IPS-15b (cell line): ENCODE data around the gene NUP210.
A peak's percentile ranks its signal among the peaks of the same experiment; 100 is the strongest.

Source experiments
- H3K27me3 ChIP-seq: one replicate; pipeline ENCODE4 v1.6.1; 2013; ENCODE audit warnings: low read length; ENCODE audit not compliant: control insufficient read depth, insufficient read depth
- H3K36me3 ChIP-seq: one replicate; pipeline ENCODE4 v1.6.1; 2013; ENCODE audit warnings: low read length; ENCODE audit not compliant: control insufficient read depth, insufficient read depth
- H3K4me1 ChIP-seq: one replicate; pipeline ENCODE4 v1.6.1; 2013; ENCODE audit warnings: mild to moderate bottlenecking, low read length; ENCODE audit not compliant: control insufficient read depth, insufficient read depth
- H3K4me3 ChIP-seq: one replicate; pipeline ENCODE4 v1.5.1; 2013; ENCODE audit warnings: low read depth, low read length
- H3K9ac ChIP-seq: one replicate; pipeline ENCODE4 v1.6.1; 2013; ENCODE audit warnings: low read depth, mild to moderate bottlenecking, low read length
- H3K9me3 ChIP-seq: one replicate; pipeline ENCODE4 v1.6.1; 2013; ENCODE audit warnings: mild to moderate bottlenecking, low read length; ENCODE audit not compliant: control insufficient read depth, insufficient read depth

The NUP210 gene

DNA sequence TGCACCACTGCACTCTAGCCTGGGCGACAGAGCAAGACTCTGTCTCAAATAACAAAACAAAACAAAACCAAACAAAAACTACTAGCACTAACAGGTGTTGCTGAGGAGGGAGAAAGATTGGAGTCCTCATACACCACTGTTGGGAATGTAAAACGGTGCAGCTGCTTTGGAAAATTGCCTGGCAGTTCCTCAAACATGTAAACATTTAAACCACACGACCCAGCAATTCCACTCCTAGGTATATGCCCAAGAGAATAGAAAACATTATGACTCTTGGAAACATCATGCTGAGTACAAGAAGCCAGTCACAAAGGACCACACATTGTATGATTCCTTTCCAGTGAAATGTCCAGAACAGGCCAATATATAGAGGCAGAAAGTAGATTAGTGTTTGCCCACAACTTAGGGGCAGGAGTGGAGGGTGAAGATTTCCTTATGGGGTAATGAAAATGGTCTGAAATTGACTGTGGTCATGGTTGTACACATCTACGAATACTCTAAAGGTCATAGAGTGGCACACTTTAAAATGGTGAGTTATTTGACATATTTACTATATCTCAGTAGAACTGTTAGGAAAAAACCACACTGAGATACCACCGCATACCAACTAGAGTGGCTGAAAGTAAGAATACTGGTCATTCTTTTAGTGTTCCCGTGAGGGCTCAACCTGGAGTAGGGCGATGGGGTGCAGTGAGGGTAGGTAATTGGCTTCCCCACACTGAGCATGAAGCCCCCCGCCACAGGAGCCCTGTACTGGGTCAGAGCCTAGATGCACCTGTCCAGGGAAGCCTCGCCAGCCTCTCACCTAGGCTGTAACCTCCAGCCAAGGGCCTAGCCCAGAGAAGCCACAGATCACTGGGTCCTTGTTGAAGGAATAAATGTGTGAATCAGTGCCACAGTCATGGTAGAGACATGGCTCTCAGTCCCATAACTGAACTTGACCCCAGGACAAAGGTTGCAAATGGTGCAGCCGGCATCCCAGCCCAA, 131.1 kb downstream of the NUP210 start:
- peaks cover 3% of the 10 kb centered on the region for H3K9me3 ChIP-seq
- H3K9ac ChIP-seq: no peak overlapping the region
- peaks cover 7% of the 10 kb centered on the region for H3K4me1 ChIP-seq
- H3K27me3 ChIP-seq: peaks cover 3% of the 10 kb centered on the region
- no peak overlapping the region for H3K4me3 ChIP-seq
- H3K36me3 ChIP-seq: no peaks in the 10 kb centered on the region

- Histone ChIP-seq H3K36me3 (no peaks in the 10 kb centered on the region), H3K27me3 (peaks cover 9% of the 10 kb centered on the region), H3K9me3 (peaks cover 4% of the 10 kb centered on the region), H3K4me1 (peaks cover 7% of the 10 kb centered on the region), H3K4me3 (no peak overlapping the region), H3K9ac (no peak overlapping the region)
Observed at GRCh38 chr3:13287833-13288232, 132.3 kb downstream of the NUP210 start.

DNA sequence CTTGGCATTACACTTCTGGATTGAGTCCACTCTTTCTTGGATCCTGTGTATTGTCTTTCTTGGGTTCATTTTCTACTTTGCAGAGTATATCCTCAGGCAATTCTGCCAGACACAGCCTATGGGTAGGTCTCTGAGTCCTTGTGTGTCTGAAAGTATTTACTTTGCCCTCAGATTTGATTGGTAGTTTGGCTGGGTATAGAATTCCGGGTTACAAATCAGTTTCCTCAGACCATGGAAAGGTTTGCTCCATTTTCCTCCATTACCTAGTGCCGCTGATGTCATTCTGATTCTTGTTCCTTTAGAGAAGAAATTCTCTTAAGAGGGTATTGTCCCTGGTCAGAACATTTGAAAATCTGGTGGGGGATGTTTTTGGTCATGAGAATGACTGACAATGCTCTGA, 133.2 kb downstream of the NUP210 start:
- Histone ChIP-seq H3K4me1 (peaks cover 7% of the 10 kb centered on the region), H3K9me3 (peaks cover 4% of the 10 kb centered on the region), H3K4me3 (no peak overlapping the region), H3K36me3 (no peaks in the 10 kb centered on the region), H3K9ac (no peak overlapping the region), H3K27me3 (peaks cover 14% of the 10 kb centered on the region)

DNA sequence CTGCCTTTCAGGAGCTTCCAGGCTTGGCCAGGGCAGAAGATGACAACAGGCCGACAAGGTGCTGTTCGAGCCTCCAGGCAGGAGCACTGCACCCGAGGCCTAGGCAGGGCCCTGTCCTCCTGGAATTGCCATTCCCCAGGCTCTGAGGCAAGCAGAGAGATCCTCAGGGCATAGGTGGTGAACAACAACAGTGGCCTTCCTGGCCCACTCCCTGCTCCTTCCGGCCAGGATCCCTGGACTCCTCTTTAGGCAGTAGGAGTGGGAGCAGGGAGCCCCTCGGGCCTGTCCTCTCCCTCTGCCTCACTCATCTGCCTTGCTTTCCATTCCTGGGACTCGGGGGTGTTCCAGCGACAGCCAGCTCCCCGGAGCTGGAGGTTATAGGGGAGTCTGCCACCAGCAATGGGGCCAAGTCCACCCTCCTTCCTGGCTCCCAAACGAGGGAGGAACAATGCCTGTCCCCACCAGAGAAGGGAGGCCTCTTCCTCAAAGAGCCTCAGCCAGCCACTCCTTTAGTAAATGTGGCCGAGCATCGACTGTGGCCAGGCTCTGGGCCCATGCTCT, 135.0 kb downstream of the NUP210 start:
- H3K27me3 ChIP-seq: peaks cover 16% of the 10 kb centered on the region
- no peaks in the 10 kb centered on the region for H3K4me1 ChIP-seq
- no peaks in the 10 kb centered on the region for H3K36me3 ChIP-seq
- H3K4me3 ChIP-seq: no peak overlapping the region
- H3K9me3 ChIP-seq: peaks cover 4% of the 10 kb centered on the region
- H3K9ac ChIP-seq: no peak overlapping the region

DNA sequence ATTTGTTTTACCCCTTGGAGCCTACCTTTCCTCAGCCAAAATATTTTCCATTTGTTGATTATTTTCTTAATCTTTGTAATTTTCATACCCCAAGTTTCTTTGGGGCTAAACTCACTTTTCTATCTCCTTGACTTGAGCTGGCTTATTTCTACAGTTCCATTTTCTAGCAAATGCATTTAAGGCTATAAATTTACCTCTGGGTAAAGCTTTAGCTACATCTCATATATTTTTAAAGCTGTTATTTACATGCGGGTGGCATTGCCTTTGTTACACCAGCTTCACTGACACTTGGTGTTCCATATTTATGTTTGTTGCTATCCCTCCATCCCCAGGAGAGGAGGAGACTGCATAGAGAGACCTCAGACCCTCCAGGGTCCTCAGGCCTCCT, 136.3 kb downstream of the NUP210 start:
- Histone ChIP-seq H3K4me3 (no peak overlapping the region), H3K27me3 (peaks cover 16% of the 10 kb centered on the region), H3K4me1 (no peaks in the 10 kb centered on the region), H3K9me3 (peaks cover 4% of the 10 kb centered on the region), H3K36me3 (no peaks in the 10 kb centered on the region), H3K9ac (no peak overlapping the region)

DNA sequence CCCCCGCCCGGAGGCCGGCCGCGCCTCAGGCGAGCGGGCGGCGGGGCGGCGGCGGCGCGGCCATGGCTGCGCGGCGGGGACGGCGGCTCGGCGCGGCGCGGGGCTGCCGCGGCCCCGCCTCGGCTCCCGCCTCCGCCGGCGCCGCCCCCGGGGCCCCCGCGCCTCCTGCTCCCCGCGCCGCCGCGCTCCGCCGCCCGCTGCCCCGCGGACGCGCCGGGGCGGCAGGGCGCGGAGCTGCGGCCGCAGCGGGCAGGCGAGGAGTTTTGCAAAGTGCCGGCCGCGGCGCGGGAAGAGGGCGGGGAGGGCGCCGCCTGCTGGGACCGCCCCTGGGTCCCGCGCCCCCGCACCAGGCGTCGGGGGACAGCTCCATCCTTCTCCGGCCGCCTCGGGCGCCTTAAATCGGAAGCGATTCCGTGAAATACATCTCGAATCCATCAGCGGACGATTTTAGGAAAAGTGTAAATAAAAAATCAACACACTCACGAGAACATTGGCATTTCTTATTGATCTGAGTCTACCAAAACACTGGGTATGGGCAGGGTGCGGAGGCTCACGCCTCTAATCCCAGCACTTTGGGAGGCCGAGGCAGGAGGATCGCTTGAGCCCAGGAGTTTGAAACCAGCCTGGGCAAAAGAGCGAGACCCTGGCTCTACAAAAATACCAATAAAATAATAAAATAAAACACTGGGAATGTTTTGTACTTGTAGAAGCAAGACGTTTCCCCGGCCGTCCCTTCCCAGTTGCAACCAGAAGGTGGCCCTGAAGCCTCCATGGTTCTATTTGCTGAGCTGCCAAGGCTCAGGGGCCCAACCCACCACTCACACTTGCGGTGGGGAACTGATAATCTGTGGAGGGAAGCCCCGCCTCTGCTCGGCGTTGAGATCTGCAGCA, 136.9 kb downstream of the NUP210 start:
- Histone ChIP-seq H3K9ac (no peak overlapping the region), H3K27me3 (peaks cover 16% of the 10 kb centered on the region), H3K9me3 (peaks cover 4% of the 10 kb centered on the region), H3K4me1 (no peaks in the 10 kb centered on the region), H3K4me3 (peak overlapping the region; percentile 39), H3K36me3 (no peaks in the 10 kb centered on the region)

GRCh38 chr3:13282358-13282985, 137.7 kb downstream of the NUP210 start:
- H3K36me3 ChIP-seq: no peaks in the 10 kb centered on the region
- no peak overlapping the region for H3K9ac ChIP-seq
- H3K4me3 ChIP-seq: peak overlapping the region; percentile 46
- H3K4me1 ChIP-seq: no peaks in the 10 kb centered on the region
- peaks cover 4% of the 10 kb centered on the region for H3K9me3 ChIP-seq
- H3K27me3 ChIP-seq: peaks cover 16% of the 10 kb centered on the region

DNA sequence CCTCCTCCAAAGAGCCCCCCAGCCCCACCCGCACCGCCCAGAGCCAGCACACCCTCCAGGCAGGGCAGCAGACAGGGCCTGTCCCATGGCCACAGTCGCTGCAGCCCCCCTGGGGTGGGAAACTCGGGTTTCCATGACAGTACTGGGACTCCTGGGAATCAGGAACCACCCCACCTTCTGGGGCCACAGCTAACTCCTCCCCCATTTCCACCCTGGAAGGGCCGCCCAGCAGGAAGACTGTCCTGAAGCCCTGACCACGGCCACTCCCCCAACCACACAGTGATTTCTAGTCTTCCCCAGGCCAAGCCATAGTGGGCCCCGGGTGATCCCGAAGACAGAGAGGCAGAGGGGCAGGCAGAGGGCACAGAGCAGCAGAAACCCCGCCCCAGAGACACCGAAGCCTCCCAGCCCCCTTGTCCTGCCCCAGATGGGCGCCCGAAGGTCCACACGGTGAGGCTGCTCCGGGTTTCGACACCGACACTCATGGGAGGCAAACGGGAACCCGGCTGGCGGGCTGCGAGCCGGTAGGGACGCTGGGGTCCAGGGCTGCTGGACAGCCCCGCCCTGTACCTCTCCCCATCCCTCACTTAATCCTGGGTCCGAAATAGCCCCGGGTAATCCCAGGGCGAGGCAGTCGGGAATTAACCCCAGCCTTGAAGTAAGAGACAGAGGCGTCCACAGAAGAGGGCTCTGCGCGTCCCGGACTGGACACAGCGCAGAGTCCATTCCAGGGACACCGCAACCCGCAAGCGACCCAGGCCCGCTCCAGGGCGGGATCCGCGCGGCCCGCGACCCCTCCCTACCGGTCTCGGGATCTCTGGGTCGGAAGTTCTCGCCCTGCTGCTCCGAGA, 138.4 kb downstream of the NUP210 start:
- H3K4me1 ChIP-seq: no peaks in the 10 kb centered on the region
- no peak overlapping the region for H3K9ac ChIP-seq
- no peaks in the 10 kb centered on the region for H3K36me3 ChIP-seq
- peaks cover 16% of the 10 kb centered on the region for H3K27me3 ChIP-seq
- peaks cover 4% of the 10 kb centered on the region for H3K9me3 ChIP-seq
- H3K4me3 ChIP-seq: peak overlapping the region; percentile 46

DNA sequence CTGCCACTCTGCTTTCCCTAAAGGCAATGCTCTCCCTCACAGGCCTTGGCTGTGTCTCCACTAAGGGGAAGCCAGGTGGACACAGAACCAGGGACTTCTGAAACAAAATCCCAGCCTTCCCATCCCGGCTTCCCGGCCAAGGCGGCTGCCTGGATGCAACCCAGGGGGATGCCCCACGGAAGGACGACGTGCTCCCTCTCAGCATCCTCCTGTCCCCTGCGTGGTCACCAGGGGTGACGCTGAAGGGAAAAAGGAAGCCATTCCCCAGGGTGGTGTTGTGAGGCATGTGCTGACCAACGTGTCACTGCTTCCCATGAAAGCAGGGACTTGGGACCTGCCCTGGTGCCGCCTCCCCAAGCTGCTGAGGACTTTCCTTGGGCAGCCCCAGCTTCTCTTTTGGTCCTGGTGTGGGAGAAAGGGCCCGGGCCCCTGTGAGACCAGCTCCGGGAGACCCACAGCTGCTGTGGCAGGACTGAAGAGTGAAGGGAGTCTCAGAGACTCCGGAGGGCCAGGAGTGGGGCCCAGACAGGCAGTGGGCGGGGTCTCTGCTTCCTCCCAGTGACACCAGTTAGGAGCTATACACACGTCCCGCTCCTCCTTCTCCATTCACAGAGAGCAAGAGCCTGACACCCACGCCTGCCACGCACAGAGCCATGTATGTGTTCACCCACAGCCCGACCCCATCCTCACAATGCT, 139.2 kb downstream of the NUP210 start:
- H3K4me3 ChIP-seq: no peak overlapping the region
- H3K4me1 ChIP-seq: no peaks in the 10 kb centered on the region
- peaks cover 4% of the 10 kb centered on the region for H3K9me3 ChIP-seq
- no peaks in the 10 kb centered on the region for H3K36me3 ChIP-seq
- H3K27me3 ChIP-seq: peaks cover 16% of the 10 kb centered on the region
- H3K9ac ChIP-seq: no peak overlapping the region

DNA sequence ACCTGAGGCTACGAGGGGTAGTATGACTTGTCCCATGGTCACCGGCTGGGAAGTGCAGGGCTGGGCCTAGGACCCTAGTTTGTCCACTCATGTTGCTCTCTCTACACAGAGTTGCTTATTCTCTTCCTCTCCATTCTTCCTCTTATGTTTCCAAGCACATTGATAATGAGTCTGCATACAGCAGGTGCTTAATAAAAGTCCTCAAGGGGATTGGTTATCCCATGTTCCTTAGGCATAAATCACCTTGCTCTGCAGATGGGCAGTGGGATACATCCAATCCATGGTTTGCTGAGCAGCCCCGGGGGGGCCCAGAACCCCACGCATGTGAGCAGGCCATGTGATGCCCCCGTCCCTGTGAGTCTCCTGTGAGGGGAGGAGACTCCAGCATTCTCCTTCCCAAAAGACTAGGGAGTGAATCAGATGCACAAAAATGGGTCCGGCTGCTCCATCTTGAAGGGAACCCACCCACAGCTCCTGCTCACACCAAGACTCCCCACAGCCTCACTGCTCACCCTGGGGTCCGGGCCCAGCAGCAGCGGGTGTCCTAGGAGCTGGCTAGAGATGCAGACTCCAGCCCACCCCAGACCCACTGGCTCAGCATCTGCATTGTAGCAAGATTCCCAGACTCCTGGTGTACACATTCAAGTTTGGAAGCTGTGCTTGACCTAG, 139.9 kb downstream of the NUP210 start:
- Histone ChIP-seq H3K4me1 (no peaks in the 10 kb centered on the region), H3K4me3 (no peak overlapping the region), H3K9ac (no peak overlapping the region), H3K9me3 (peaks cover 4% of the 10 kb centered on the region), H3K27me3 (peaks cover 16% of the 10 kb centered on the region), H3K36me3 (no peaks in the 10 kb centered on the region)
